NCI-H345 treated with DMSO at 0.1 percent for 48 hours (cell line): ENCODE results near the gene SPACA9.

Source experiments
- DNase-seq: peaks from one replicate; lab custom pipeline; 2025; ENCODE audit not compliant: unreplicated experiment; lab: John Stamatoyannopoulos, UW

SPACA9 gene

GRCh38 chr9:132878695-132879456, at the start of gene SPACA9:
SPACA9 (plus strand) TSS chr9:132878898; CDS start chr9:132883948, 5,050 bp downstream.
- DNase-seq = peak; percentile 4

GRCh38 chr9:132832171-132832881, 46.4 kb upstream of the SPACA9 start:
- DNase-seq = no peak

- DNase-seq = no peak
Observed at GRCh38 chr9:132833550-132834121, 45.1 kb upstream of the SPACA9 start.

- no peak for DNase-seq
Observed at GRCh38 chr9:132834343-132834742, 44.4 kb upstream of the SPACA9 start.

- DNase-seq = no peak
Observed at GRCh38 chr9:132837501-132838286, 41.0 kb upstream of the SPACA9 start.

- no peak for DNase-seq
Observed at GRCh38 chr9:132838291-132838690, 40.4 kb upstream of the SPACA9 start.

GRCh38 chr9:132840980-132841379, 37.7 kb upstream of the SPACA9 start:
- no peak for DNase-seq

GRCh38 chr9:132842124-132843044, 36.3 kb upstream of the SPACA9 start:
- no peak for DNase-seq

- DNase-seq = no peak
Observed at GRCh38 chr9:132846109-132846917, 32.4 kb upstream of the SPACA9 start.

GRCh38 chr9:132846918-132847515, 31.7 kb upstream of the SPACA9 start:
- no peak for DNase-seq

- peak; percentile 16 for DNase-seq
Observed at GRCh38 chr9:132849185-132849706, 29.5 kb upstream of the SPACA9 start.

- no peak for DNase-seq
Observed at GRCh38 chr9:132853482-132853881, 25.2 kb upstream of the SPACA9 start.

GRCh38 chr9:132854832-132855231, 23.9 kb upstream of the SPACA9 start:
- DNase-seq = no peak

GRCh38 chr9:132855904-132856303, 22.8 kb upstream of the SPACA9 start:
- DNase-seq = no peak

- no peak for DNase-seq
Observed at GRCh38 chr9:132857031-132857430, 21.7 kb upstream of the SPACA9 start.

- peak; percentile 73 for DNase-seq
Observed at GRCh38 chr9:132857616-132858342, 20.9 kb upstream of the SPACA9 start.

GRCh38 chr9:132858751-132859150, 19.9 kb upstream of the SPACA9 start:
- DNase-seq = no peak

- DNase-seq = no peak
Observed at GRCh38 chr9:132861666-132862065, 17.0 kb upstream of the SPACA9 start.
